Measurements from ENCODE around the gene PHF3. TPM values are rescaled to one million over a fixed set of nuclear protein-coding genes. Genes with fewer than 3 reads are reported as not detected.

The PHF3 gene
- total RNA-seq, 1 donor from 2014 or later = 46.2 TPM

DNA sequence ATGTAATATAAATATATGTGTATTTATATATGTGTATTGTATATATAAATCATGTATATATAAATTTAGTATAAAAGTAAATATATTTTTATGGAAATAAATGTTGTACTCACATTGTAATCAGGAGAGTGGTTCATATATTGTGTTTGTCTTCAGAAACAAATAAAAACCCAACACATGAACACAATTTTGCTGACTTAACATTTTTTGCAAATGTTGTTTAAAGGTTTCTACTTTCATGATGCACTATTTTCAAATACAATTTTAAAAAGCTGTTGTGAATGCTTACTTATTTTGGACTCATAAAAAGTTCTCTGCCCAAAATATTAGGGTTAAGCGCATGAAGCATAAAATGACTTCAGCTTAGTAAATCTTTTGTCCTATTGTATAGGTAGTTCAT, 24.0 kb upstream of the PHF3 start:
- H3K9me3 Mint-ChIP-seq = no peaks in the 10 kb centered on the region
- TF ChIP-seq, protein P1, sequence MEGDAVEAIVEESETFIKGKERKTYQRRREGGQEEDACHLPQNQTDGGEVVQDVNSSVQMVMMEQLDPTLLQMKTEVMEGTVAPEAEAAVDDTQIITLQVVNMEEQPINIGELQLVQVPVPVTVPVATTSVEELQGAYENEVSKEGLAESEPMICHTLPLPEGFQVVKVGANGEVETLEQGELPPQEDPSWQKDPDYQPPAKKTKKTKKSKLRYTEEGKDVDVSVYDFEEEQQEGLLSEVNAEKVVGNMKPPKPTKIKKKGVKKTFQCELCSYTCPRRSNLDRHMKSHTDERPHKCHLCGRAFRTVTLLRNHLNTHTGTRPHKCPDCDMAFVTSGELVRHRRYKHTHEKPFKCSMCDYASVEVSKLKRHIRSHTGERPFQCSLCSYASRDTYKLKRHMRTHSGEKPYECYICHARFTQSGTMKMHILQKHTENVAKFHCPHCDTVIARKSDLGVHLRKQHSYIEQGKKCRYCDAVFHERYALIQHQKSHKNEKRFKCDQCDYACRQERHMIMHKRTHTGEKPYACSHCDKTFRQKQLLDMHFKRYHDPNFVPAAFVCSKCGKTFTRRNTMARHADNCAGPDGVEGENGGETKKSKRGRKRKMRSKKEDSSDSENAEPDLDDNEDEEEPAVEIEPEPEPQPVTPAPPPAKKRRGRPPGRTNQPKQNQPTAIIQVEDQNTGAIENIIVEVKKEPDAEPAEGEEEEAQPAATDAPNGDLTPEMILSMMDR (conservative IDR thresholded peaks at IDR 0.05) = no peak
- no peaks in the 10 kb centered on the region for H3K36me3 Mint-ChIP-seq (ENCODE audit: low read depth)
- H3K27me3 Mint-ChIP-seq (ENCODE audit: low read depth) = no peaks in the 10 kb centered on the region
- no peaks in the 10 kb centered on the region for H3K4me1 Mint-ChIP-seq
- no peak overlapping the region for H3K4me3 Mint-ChIP-seq
- no peak for DNase-seq (ENCODE audit: low read depth, low spot score)
- no peak overlapping the region for H3K27ac Mint-ChIP-seq (ENCODE audit: unreplicated experiment)

DNA sequence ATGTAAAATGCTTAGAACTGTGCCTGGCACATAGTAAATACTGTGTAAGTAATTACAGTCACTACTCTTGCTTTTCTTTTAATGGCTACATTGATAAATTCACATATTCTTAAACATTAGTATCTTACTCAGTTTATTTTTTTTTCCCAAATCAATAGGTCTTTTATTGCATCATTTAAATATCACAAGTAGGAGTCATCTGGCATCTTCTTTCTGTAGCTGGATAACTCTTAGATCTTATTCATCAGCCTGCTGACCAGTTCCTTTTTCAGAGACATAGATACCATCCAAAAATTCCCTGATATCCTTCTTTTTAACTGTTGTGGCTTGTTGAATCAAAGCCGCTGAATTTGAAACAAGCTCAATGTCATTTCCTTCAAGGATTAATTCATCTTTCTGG, 20.0 kb upstream of the PHF3 start:
- DNase-seq (ENCODE audit: low read depth, low spot score) = no peak
- Mint-ChIP-seq H3K4me1 (no peaks in the 10 kb centered on the region), H3K27me3 (ENCODE audit: low read depth) (no peaks in the 10 kb centered on the region), H3K27ac (ENCODE audit: unreplicated experiment) (no peak overlapping the region), H3K9me3 (no peaks in the 10 kb centered on the region), H3K36me3 (ENCODE audit: low read depth) (no peaks in the 10 kb centered on the region), H3K4me3 (no peak overlapping the region)
- TF ChIP-seq, protein P1 (conservative IDR thresholded peaks at IDR 0.05) = no peak

DNA sequence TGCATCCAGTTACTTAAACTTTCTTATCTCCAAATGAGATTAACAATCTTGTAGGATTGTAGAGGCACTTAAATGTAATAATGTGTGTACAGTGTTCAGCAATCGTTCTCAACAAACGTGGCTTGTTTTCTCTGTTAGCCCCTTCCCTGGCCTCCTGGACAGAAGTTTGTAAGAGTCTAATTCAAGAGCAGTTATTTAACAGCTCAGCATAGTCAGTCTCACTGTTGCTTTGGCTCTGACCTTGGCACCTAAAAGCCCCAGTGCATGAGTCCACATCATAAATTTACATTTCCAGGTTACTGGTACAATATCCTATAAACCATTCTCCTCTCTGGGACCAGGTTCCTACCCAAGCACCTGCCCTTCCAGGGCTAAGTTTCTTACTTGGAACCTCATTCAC, 11.5 kb upstream of the PHF3 start:
- Mint-ChIP-seq H3K9me3 (no peaks in the 10 kb centered on the region), H3K4me1 (no peaks in the 10 kb centered on the region), H3K27me3 (ENCODE audit: low read depth) (no peaks in the 10 kb centered on the region), H3K36me3 (ENCODE audit: low read depth) (no peaks in the 10 kb centered on the region), H3K4me3 (no peak overlapping the region), H3K27ac (ENCODE audit: unreplicated experiment) (no peak overlapping the region)
- TF ChIP-seq, protein P1 (conservative IDR thresholded peaks at IDR 0.05) = no peak
- DNase-seq (ENCODE audit: low read depth, low spot score) = no peak

DNA sequence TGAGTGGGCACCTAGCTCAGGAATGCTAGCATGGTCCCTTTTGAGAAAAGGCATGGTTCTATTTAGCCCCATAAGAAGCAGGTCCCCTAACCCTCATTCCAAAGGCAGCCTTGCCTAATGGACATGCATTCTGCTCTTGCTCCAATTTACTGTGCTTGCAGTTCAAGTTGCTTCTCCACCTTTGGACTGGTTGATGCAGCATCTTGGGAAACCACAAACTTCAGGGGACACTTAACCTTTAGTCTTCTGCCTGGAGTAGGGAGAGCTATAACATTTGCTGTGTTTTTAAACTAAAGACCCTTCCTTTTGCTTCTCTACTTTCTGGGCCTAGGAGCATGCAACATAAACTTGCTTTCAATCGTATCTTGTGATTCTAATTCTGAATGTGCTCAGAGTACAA, 5.1 kb upstream of the PHF3 start:
- peaks cover 12% of the 10 kb centered on the region for H3K4me1 Mint-ChIP-seq
- no peaks in the 10 kb centered on the region for H3K36me3 Mint-ChIP-seq (ENCODE audit: low read depth)
- H3K4me3 Mint-ChIP-seq = peak overlapping the region; percentile 21
- DNase-seq (ENCODE audit: low read depth, low spot score) = no peak
- H3K27me3 Mint-ChIP-seq (ENCODE audit: low read depth) = peaks cover 16% of the 10 kb centered on the region
- H3K27ac Mint-ChIP-seq (ENCODE audit: unreplicated experiment) = no peak overlapping the region
- H3K9me3 Mint-ChIP-seq = no peaks in the 10 kb centered on the region
- TF ChIP-seq, protein P1 (conservative IDR thresholded peaks at IDR 0.05) = no peak

- Mint-ChIP-seq H3K36me3 (ENCODE audit: low read depth) (no peaks in the 10 kb centered on the region), H3K4me3 (peak overlapping the region; percentile 89), H3K9me3 (no peaks in the 10 kb centered on the region), H3K4me1 (peaks cover 37% of the 10 kb centered on the region), H3K27me3 (ENCODE audit: low read depth) (peaks cover 16% of the 10 kb centered on the region), H3K27ac (ENCODE audit: unreplicated experiment) (no peak overlapping the region)
- TF ChIP-seq, protein P1 (conservative IDR thresholded peaks at IDR 0.05) = no peak
- DNase-seq (ENCODE audit: low read depth, low spot score) = no peak
Measured at GRCh38 chr6:63634630-63635029, 972 bp upstream of the PHF3 start.

DNA sequence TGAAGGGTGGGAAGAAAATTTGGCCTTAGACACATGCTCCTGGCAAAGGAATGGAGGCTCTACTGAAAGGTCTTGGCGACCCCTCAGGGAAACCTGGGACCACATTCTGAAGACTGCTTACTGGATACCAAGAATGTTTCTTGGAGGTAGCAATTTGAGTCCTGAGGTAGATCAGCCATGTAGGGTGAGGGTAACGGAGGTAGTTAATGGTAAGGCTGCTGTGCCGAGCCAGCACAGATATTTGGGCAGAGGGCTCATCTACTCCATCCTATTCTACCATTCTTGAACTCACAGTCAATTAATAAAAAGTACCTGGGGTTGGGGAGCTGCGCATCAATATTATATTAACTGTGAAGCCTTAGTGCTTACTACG, 401 bp upstream of the PHF3 start:
- H3K4me3 Mint-ChIP-seq = peak overlapping the region; percentile 89
- no peaks in the 10 kb centered on the region for H3K9me3 Mint-ChIP-seq
- no peak for DNase-seq (ENCODE audit: low read depth, low spot score)
- no peaks in the 10 kb centered on the region for H3K36me3 Mint-ChIP-seq (ENCODE audit: low read depth)
- peak overlapping the region; percentile 36 for H3K27ac Mint-ChIP-seq (ENCODE audit: unreplicated experiment)
- H3K27me3 Mint-ChIP-seq (ENCODE audit: low read depth) = peaks cover 16% of the 10 kb centered on the region
- H3K4me1 Mint-ChIP-seq = peaks cover 42% of the 10 kb centered on the region
- TF ChIP-seq, protein P1 (conservative IDR thresholded peaks at IDR 0.05) = no peak
